PC-3 (cell line): ENCODE measurements around the gene VPS26B. TPM values are rescaled to one million over a fixed set of nuclear protein-coding genes. Genes with fewer than 3 reads are reported as not detected.

Experiments
- ATAC-seq: fragments of 200-7000 bp; cut with Tn5 transposase; 2 replicates; pipeline ENCODE4 v1.9.1; 2020; ENCODE audit warnings: mild to moderate bottlenecking, moderate library complexity
- BruUV-seq: library from RNA; stranded (reverse); fragments of 400-500 nt; replicated peaks from 2 replicates; lab custom pipeline; 2021; lab: Mats Ljungman, UMichigan
- CTCF ChIA-PET: fragments of 300-600 bp; sonication (Branson Sonifier 250); formaldehyde crosslinking; loops from one replicate; lab custom pipeline; 2022; ENCODE audit warnings: antibody characterized with exemption; lab: Charles Lee
- POLR2A ChIA-PET: fragments of 300-600 bp; sonication (Branson Sonifier 250); formaldehyde crosslinking; loops from one replicate; lab custom pipeline; 2022; ENCODE audit warnings: antibody characterized with exemption; ENCODE audit not compliant: unreplicated experiment; lab: Charles Lee
- DNase-seq: peaks from one replicate; pipeline ENCODE4 v3.0.0-alpha.2; 2015
- H2AFZ ChIP-seq: fragments of 300-600 bp; sonication (generic); 2 replicates; pipeline ENCODE4 v1.6.0; 2016; ENCODE audit warnings: antibody characterized with exemption, low read length
- H3F3A ChIP-seq: fragments of 300-600 bp; sonication (generic); one replicate; pipeline ENCODE4 v1.6.0; 2017; ENCODE audit warnings: antibody characterized with exemption, low read length, control low read depth, mild to moderate bottlenecking; ENCODE audit not compliant: unreplicated experiment
- H3K27ac ChIP-seq: fragments of 300-600 bp; sonication (generic); 2 replicates; pipeline ENCODE4 v1.5.1; 2016; ENCODE audit warnings: mild to moderate bottlenecking, low read length
- H3K27me3 ChIP-seq: fragments of 300-600 bp; sonication (generic); 2 replicates; pipeline ENCODE4 v1.6.1; 2016; ENCODE audit warnings: low read length, mixed read lengths
- H3K36me3 ChIP-seq: fragments of 300-600 bp; sonication (generic); 2 replicates; pipeline ENCODE4 v1.6.1; 2016; ENCODE audit warnings: low read depth, mixed run types, low read length, mixed read lengths
- H3K4me1 ChIP-seq: fragments of 300-600 bp; sonication (generic); 2 replicates; pipeline ENCODE4 v1.5.1; 2016; ENCODE audit warnings: low read length; ENCODE audit not compliant: insufficient read depth
- H3K4me2 ChIP-seq: fragments of 300-600 bp; sonication (generic); 2 replicates; pipeline ENCODE4 v1.6.0; 2016; ENCODE audit warnings: low read length
- H3K4me3 ChIP-seq: fragments of 300-600 bp; sonication (generic); 2 replicates; pipeline ENCODE4 v1.5.1; 2016; ENCODE audit warnings: mild to moderate bottlenecking, low read length, mixed read lengths
- H3K79me2 ChIP-seq: fragments of 300-600 bp; sonication (generic); 2 replicates; pipeline ENCODE4 v1.6.1; 2017; ENCODE audit warnings: low read length, mixed read lengths
- H3K9ac ChIP-seq: fragments of 300-600 bp; sonication (generic); 2 replicates; pipeline ENCODE4 v1.6.0; 2016; ENCODE audit warnings: mild to moderate bottlenecking, low read length
- H3K9me2 ChIP-seq: fragments of 300-600 bp; sonication (generic); replicated peaks from 2 replicates; pipeline ENCODE4 v1.6.1; 2016; ENCODE audit warnings: mixed run types, low read length, mixed read lengths
- H3K9me3 ChIP-seq: fragments of 300-600 bp; sonication (generic); 2 replicates; pipeline ENCODE4 v1.6.1; 2016; ENCODE audit warnings: low read length, mixed read lengths
- H4K20me1 ChIP-seq: fragments of 300-600 bp; sonication (generic); 2 replicates; pipeline ENCODE4 v1.6.1; 2016; ENCODE audit warnings: low read length, mixed read lengths
- CTCF ChIP-seq: fragments of 300-600 bp; sonication (generic); conservative IDR thresholded peaks from 2 replicates; pipeline ENCODE4 v1.5.1; 2017; ENCODE audit warnings: antibody characterized with exemption, low read depth, mild to moderate bottlenecking, low read length
- EZH2 ChIP-seq: fragments of 300-600 bp; sonication (generic); IDR thresholded peaks from one replicate; pipeline ENCODE4 v1.6.1; 2017; ENCODE audit warnings: antibody characterized with exemption, mild to moderate bottlenecking, low read length; ENCODE audit not compliant: unreplicated experiment
- EZH2phosphoT487 ChIP-seq: fragments of 300-600 bp; sonication (generic); IDR thresholded peaks from 2 replicates; pipeline ENCODE4 v1.6.1; 2018; ENCODE audit warnings: mild to moderate bottlenecking, antibody characterized with exemption, low read length, borderline replicate concordance
- intact Hi-C: fragments of 100-400 bp; cut with micrococcal nuclease; formaldehyde crosslinking; loops from 2 replicates; pipeline ENCODE4 v1.9.0; 2023
- total RNA-seq: library from RNA; depleted of rRNA; stranded (reverse); fragments of >200 nt; gene quantifications from 2 replicates; pipeline ENCODE4 v1.2.3, GENCODE V29; 2014

VPS26B gene
- total RNA-seq, 1 experiment from 2014 or later: 49.2 TPM

GRCh38 chr11:134223121-134223520 is 1.4 kb upstream of the VPS26B start:
- peaks cover 16% of the 10 kb centered on the region for H4K20me1 ChIP-seq
- no peak overlapping the region for H3K27ac ChIP-seq
- intact Hi-C loops: no loop called here
- H3K9ac ChIP-seq: peak overlapping the region; percentile 90
- peaks cover 17% of the 10 kb centered on the region for H3K36me3 ChIP-seq
- TSS peak; percentile 35 for BruUV-seq
- H2AFZ ChIP-seq: peak overlapping the region; percentile 99
- H3F3A ChIP-seq: no peaks in the 10 kb centered on the region
- H3K4me2 ChIP-seq: peak overlapping the region; percentile 97
- peaks cover 85% of the 10 kb centered on the region for H3K79me2 ChIP-seq
- no peak for ATAC-seq
- CTCF ChIA-PET: no interaction called here
- TF ChIP-seq EZH2phosphoT487 (no peak), EZH2 (no peak), CTCF (no peak)
- DNase-seq: peak; percentile 15
- H3K4me3 ChIP-seq: peak overlapping the region; percentile 92
- no peaks in the 10 kb centered on the region for H3K9me2 ChIP-seq
- no peaks in the 10 kb centered on the region for H3K27me3 ChIP-seq
- POLR2A ChIA-PET: interaction anchor here (0.6 kb wide), 1 partner anchor 36 kb away, joined by 3 read pairs; no protein-coding TSS in a partner anchor
- peaks cover 30% of the 10 kb centered on the region for H3K4me1 ChIP-seq
- no peaks in the 10 kb centered on the region for H3K9me3 ChIP-seq

GRCh38 chr11:134224710-134225664 is 516 bp downstream of the VPS26B start:
- ATAC-seq: peak; percentile 45
- H3K27ac ChIP-seq: no peak overlapping the region
- intact Hi-C loops: loop anchor here (1.0 kb wide), 2 partner anchors 28 to 41 kb away; partner anchors contain the start of genes ACAD8 and THYN1

More at GRCh38 chr11:134224710-134225664, 516 bp downstream of the VPS26B start:
- TF ChIP-seq EZH2phosphoT487 (no peak), CTCF (no peak), EZH2 (no peak)
- peak overlapping the region; percentile 90 for H3K9ac ChIP-seq
- peak overlapping the region; percentile 97 for H3K4me2 ChIP-seq
- peak; percentile 51 for DNase-seq
- no peaks in the 10 kb centered on the region for H3K9me3 ChIP-seq
- no peaks in the 10 kb centered on the region for H3K9me2 ChIP-seq
- CTCF ChIA-PET: no interaction called here
- H3K79me2 ChIP-seq: peaks cover 89% of the 10 kb centered on the region
- H3K36me3 ChIP-seq: peaks cover 5% of the 10 kb centered on the region; the same call in 1 of the 2 replicates
- POLR2A ChIA-PET: interaction anchor here (0.6 to 1.3 kb wide), 2 partner anchors 19 to 42 kb away, joined by 3 to 4 read pairs; no protein-coding TSS in a partner anchor
- BruUV-seq: no TSS peak
- no peaks in the 10 kb centered on the region for H3F3A ChIP-seq
- no peaks in the 10 kb centered on the region for H3K27me3 ChIP-seq
- H3K4me1 ChIP-seq: peaks cover 30% of the 10 kb centered on the region
- H3K4me3 ChIP-seq: peak overlapping the region; percentile 92
- peaks cover 16% of the 10 kb centered on the region for H4K20me1 ChIP-seq
- H2AFZ ChIP-seq: peak overlapping the region; percentile 99
